T follicular helper cell (primary cell): Measurements from ENCODE around the gene OR2T8.

Experiments
- DNase-seq: peaks from one replicate; pipeline ENCODE4 v3.0.0-alpha.2; 2020; ENCODE audit warnings: low read depth
- total RNA-seq, 2 experiments: gene quantifications; one replicate each; lab custom pipeline; 2026; lab: John Stamatoyannopoulos, UW

Gene OR2T8
- total RNA-seq: 0 reads per million in 2 experiments

GRCh38 chr1:247919952-247920351, at the start of gene OR2T8:
OR2T8 (plus strand) TSS chr1:247920252; CDS start chr1:247921018, 766 bp downstream.
- no peak for DNase-seq

- no peak for DNase-seq
Observed at GRCh38 chr1:247883346-247883745, 36.7 kb upstream of the OR2T8 start.

GRCh38 chr1:247884797-247885413, 35.1 kb upstream of the OR2T8 start:
- no peak for DNase-seq

GRCh38 chr1:247895163-247895637, 24.9 kb upstream of the OR2T8 start, which contains the start of gene OR2W3:
OR2W3 (plus strand) TSS chr1:247895587; CDS start chr1:247895587, 0 bp downstream.
- DNase-seq: no peak

- DNase-seq: no peak
Observed at GRCh38 chr1:247895976-247896375, 24.1 kb upstream of the OR2T8 start.

- no peak for DNase-seq
Observed at GRCh38 chr1:247904122-247904521, 15.9 kb upstream of the OR2T8 start.

GRCh38 chr1:247905181-247905580, 14.9 kb upstream of the OR2T8 start:
- DNase-seq: no peak

GRCh38 chr1:247905910-247906503, 14.0 kb upstream of the OR2T8 start:
- DNase-seq: no peak

- no peak for DNase-seq
Observed at GRCh38 chr1:247906504-247907047, 13.5 kb upstream of the OR2T8 start.

- DNase-seq: no peak
Observed at GRCh38 chr1:247908766-247909165, 11.3 kb upstream of the OR2T8 start.

- no peak for DNase-seq
Observed at GRCh38 chr1:247913786-247914185, 6.3 kb upstream of the OR2T8 start.

GRCh38 chr1:247914941-247915662, 5.0 kb upstream of the OR2T8 start:
- DNase-seq: no peak

- no peak for DNase-seq
Observed at GRCh38 chr1:247923941-247924340, 3.9 kb downstream of the OR2T8 start.

- DNase-seq: no peak
Observed at GRCh38 chr1:247924868-247925267, 4.8 kb downstream of the OR2T8 start, which contains the start of gene OR2AJ1. OR2AJ1 (plus strand) TSS chr1:247924889; CDS start chr1:247933769, 8,880 bp downstream.

GRCh38 chr1:247933989-247934388, 13.9 kb downstream of the OR2T8 start:
- no peak for DNase-seq

GRCh38 chr1:247935781-247936180, 15.7 kb downstream of the OR2T8 start:
- no peak for DNase-seq

GRCh38 chr1:247936415-247936814, 16.4 kb downstream of the OR2T8 start:
- no peak for DNase-seq

GRCh38 chr1:247936965-247937734, 17.1 kb downstream of the OR2T8 start:
- peak; percentile 67 for DNase-seq

GRCh38 chr1:247942624-247943023, 22.6 kb downstream of the OR2T8 start:
- no peak for DNase-seq

- DNase-seq: no peak
Observed at GRCh38 chr1:247948558-247948957, 28.5 kb downstream of the OR2T8 start, which contains the start of gene OR2L8. OR2L8 (plus strand) TSS chr1:247948858; CDS start chr1:247948858, 0 bp downstream.

- no peak for DNase-seq
Observed at GRCh38 chr1:247953408-247953807, 33.4 kb downstream of the OR2T8 start.

GRCh38 chr1:247961791-247962190, 41.7 kb downstream of the OR2T8 start:
- DNase-seq: no peak
